Omental fat pad (tissue), 4 donors: ENCODE measurements around the gene TRAM2. TPM values are rescaled to one million over a fixed set of nuclear protein-coding genes. Genes with fewer than 3 reads are reported as not detected.

ENCODE experiments used
- ATAC-seq: fragments of 150-250 bp; one replicate; pipeline ENCODE4 v1.9.1; 2016; ENCODE audit warnings: mild to moderate bottlenecking, moderate library complexity; ENCODE audit not compliant: low FRiP score
- DNase-seq: peaks from one replicate; pipeline ENCODE4 v3.0.0-alpha.2; 2019; ENCODE audit warnings: low spot score
- CTCF ChIP-seq, 3 donors: fragments of 450-650 bp; IDR thresholded peaks; one replicate each; pipeline ENCODE4 v1.5.1; 2016 to 2017; ENCODE audit warnings: antibody characterized with exemption in 3 of 3, mild to moderate bottlenecking in 3 of 3, moderate library complexity in 2 of 3
- total RNA-seq, 4 donors: library from RNA; depleted of rRNA; stranded (reverse); fragments of >200 nt; gene quantifications; one replicate each; pipeline ENCODE4 v1.1.0, GENCODE V29; 2016

Gene TRAM2
- total RNA-seq, result 10 to 100 TPM; 17.8 to 29.8 (median 26.3) TPM

GRCh38 chr6:52577022-52577777 lies at the start of gene TRAM2:
TRAM2 (minus strand) TSS chr6:52577060; CDS start chr6:52576915, 145 bp downstream.
- no peak for TF ChIP-seq CTCF (IDR thresholded peaks at IDR 0.05)
- ATAC-seq (peak; percentile 87), DNase-seq (peak; percentile 60)

- no peak for DNase-seq
- no peak for TF ChIP-seq CTCF (IDR thresholded peaks at IDR 0.05)
Observed at GRCh38 chr6:52622810-52623209, 46.0 kb upstream of the TRAM2 start.

GRCh38 chr6:52621631-52622030 lies 44.8 kb upstream of the TRAM2 start:
- no peak for TF ChIP-seq CTCF (IDR thresholded peaks at IDR 0.05)
- ATAC-seq (no peak), DNase-seq (no peak)

More at GRCh38 chr6:52622810-52623209, 46.0 kb upstream of the TRAM2 start:
- no peak for ATAC-seq

GRCh38 chr6:52620906-52621190 lies 44.0 kb upstream of the TRAM2 start:
- no peak for TF ChIP-seq CTCF (IDR thresholded peaks at IDR 0.05)
- ATAC-seq, result no peak
- DNase-seq, result no peak

GRCh38 chr6:52620055-52620905 lies 43.4 kb upstream of the TRAM2 start:
- DNase-seq (no peak), ATAC-seq (no peak)
- TF ChIP-seq CTCF (IDR thresholded peaks at IDR 0.05), result no peak

- DNase-seq (no peak), ATAC-seq (no peak)
- TF ChIP-seq CTCF (IDR thresholded peaks at IDR 0.05), result no peak
Observed at GRCh38 chr6:52617087-52617486, 40.2 kb upstream of the TRAM2 start.
